Mesothelial cell of epicardium (in vitro differentiated cells): ENCODE data around the gene RNF26. TPM values are rescaled to one million over a fixed set of nuclear protein-coding genes. Genes with fewer than 3 reads are reported as not detected.

Source experiments
- DNase-seq, 2 experiments: peaks; one replicate each; pipeline ENCODE4 v3.0.0; 2021; ENCODE audit warnings: low spot score in 2 of 2; ENCODE audit not compliant: unreplicated experiment in 2 of 2
- H3K27ac Mint-ChIP-seq: 2 replicates; pipeline ENCODE4 v1.8.0; 2021; ENCODE audit warnings: mixed read lengths
- H3K27me3 Mint-ChIP-seq: 2 replicates; pipeline ENCODE4 v1.8.0; 2021; ENCODE audit warnings: low read depth, mixed read lengths
- H3K36me3 Mint-ChIP-seq: 2 replicates; pipeline ENCODE4 v1.8.0; 2021; ENCODE audit warnings: mixed read lengths
- H3K4me1 Mint-ChIP-seq: 2 replicates; pipeline ENCODE4 v1.8.0; 2021; ENCODE audit warnings: mixed read lengths
- H3K4me3 Mint-ChIP-seq: 2 replicates; pipeline ENCODE4 v1.8.0; 2021; ENCODE audit warnings: mild to moderate bottlenecking, moderate library complexity, mixed read lengths
- H3K9me3 Mint-ChIP-seq: 2 replicates; pipeline ENCODE4 v1.8.0; 2021; ENCODE audit warnings: mixed read lengths
- CTCF ChIP-seq: fragments of 200-600 bp; sonication (generic); IDR thresholded peaks from one replicate; pipeline ENCODE4 v1.5.0; 2021; ENCODE audit warnings: antibody characterized with exemption; ENCODE audit not compliant: unreplicated experiment
- total RNA-seq: library from RNA; stranded (reverse); gene quantifications from 3 replicates; pipeline ENCODE4 v1.2.1, GENCODE V29; 2021

RNF26 gene
- total RNA-seq, 1 donor from 2014 or later: 36.2 TPM

- peaks cover 36% of the 10 kb centered on the region for H3K4me1 Mint-ChIP-seq
- no peaks in the 10 kb centered on the region for H3K36me3 Mint-ChIP-seq
- H3K27ac Mint-ChIP-seq: no peak overlapping the region
- no peak for TF ChIP-seq CTCF
- H3K4me3 Mint-ChIP-seq: no peak overlapping the region
- no peak for DNase-seq
- H3K9me3 Mint-ChIP-seq: no peaks in the 10 kb centered on the region
- no peaks in the 10 kb centered on the region for H3K27me3 Mint-ChIP-seq
Observed at GRCh38 chr11:119322921-119323531, 11.3 kb upstream of the RNF26 start.

GRCh38 chr11:119323532-119324033 is 10.7 kb upstream of the RNF26 start:
- H3K27ac Mint-ChIP-seq: peak overlapping the region; percentile 76
- TF ChIP-seq CTCF: peak; percentile 91
- peaks cover 31% of the 10 kb centered on the region for H3K4me1 Mint-ChIP-seq
- H3K4me3 Mint-ChIP-seq: no peak overlapping the region
- no peaks in the 10 kb centered on the region for H3K27me3 Mint-ChIP-seq
- no peaks in the 10 kb centered on the region for H3K9me3 Mint-ChIP-seq
- peak; percentile 50 to 85 for DNase-seq
- H3K36me3 Mint-ChIP-seq: no peaks in the 10 kb centered on the region

- no peak for TF ChIP-seq CTCF
- Mint-ChIP-seq H3K4me3 (no peak overlapping the region), H3K36me3 (no peaks in the 10 kb centered on the region), H3K4me1 (peaks cover 25% of the 10 kb centered on the region), H3K27me3 (no peaks in the 10 kb centered on the region), H3K27ac (peak overlapping the region; percentile 76), H3K9me3 (no peaks in the 10 kb centered on the region)
- DNase-seq: no peak
Observed at GRCh38 chr11:119324189-119324588, 10.1 kb upstream of the RNF26 start.

GRCh38 chr11:119329320-119329719 is 5.0 kb upstream of the RNF26 start:
- Mint-ChIP-seq H3K27me3 (peaks cover 1% of the 10 kb centered on the region), H3K9me3 (no peaks in the 10 kb centered on the region), H3K36me3 (no peaks in the 10 kb centered on the region), H3K4me3 (no peak overlapping the region), H3K27ac (no peak overlapping the region), H3K4me1 (peaks cover 2% of the 10 kb centered on the region)
- no peak for DNase-seq
- no peak for TF ChIP-seq CTCF

GRCh38 chr11:119330237-119330636 is 4.1 kb upstream of the RNF26 start:
- H3K27me3 Mint-ChIP-seq: peaks cover 1% of the 10 kb centered on the region
- no peaks in the 10 kb centered on the region for H3K36me3 Mint-ChIP-seq
- DNase-seq: no peak
- H3K4me3 Mint-ChIP-seq: no peak overlapping the region
- no peak overlapping the region for H3K27ac Mint-ChIP-seq
- peaks cover 8% of the 10 kb centered on the region for H3K4me1 Mint-ChIP-seq
- no peak for TF ChIP-seq CTCF
- no peaks in the 10 kb centered on the region for H3K9me3 Mint-ChIP-seq
